Gastrocnemius medialis (tissue), 4 donors: ENCODE measurements around the gene HOXC11.

Experiments used
- CTCF ChIP-seq, 5 experiments: fragments of 450-650 bp in 3 of 5; fragments of 200-600 bp in 2 of 5; sonication (generic) in 2 of 5; IDR thresholded peaks in 4 of 5; conservative IDR thresholded peaks in 1 of 5; 1 replicate in 4 of 5; 2 replicates in 1 of 5; pipeline ENCODE4 v1.5.1; 2016 to 2019; ENCODE audit warnings: antibody characterized with exemption in 5 of 5, mild to moderate bottlenecking in 3 of 5, moderate library complexity in 3 of 5
- POLR2A ChIP-seq, 2 donors: fragments of 450-650 bp; IDR thresholded peaks; one replicate each; pipeline ENCODE4 v1.6.1; 2017; ENCODE audit warnings: antibody characterized with exemption in 2 of 2, mild to moderate bottlenecking in 2 of 2, moderate library complexity in 2 of 2

- TF ChIP-seq CTCF (IDR thresholded peaks at IDR 0.05 in 4 of 5, conservative IDR thresholded peaks at IDR 0.05 in 1 of 5) = no peak
- no peak for TF ChIP-seq POLR2A (IDR thresholded peaks at IDR 0.05)
Observed at GRCh38 chr12:53970451-53970850, 2.5 kb upstream of the HOXC11 start.
